Measurements from ENCODE around the gene NRN1L.

The NRN1L gene

DNA sequence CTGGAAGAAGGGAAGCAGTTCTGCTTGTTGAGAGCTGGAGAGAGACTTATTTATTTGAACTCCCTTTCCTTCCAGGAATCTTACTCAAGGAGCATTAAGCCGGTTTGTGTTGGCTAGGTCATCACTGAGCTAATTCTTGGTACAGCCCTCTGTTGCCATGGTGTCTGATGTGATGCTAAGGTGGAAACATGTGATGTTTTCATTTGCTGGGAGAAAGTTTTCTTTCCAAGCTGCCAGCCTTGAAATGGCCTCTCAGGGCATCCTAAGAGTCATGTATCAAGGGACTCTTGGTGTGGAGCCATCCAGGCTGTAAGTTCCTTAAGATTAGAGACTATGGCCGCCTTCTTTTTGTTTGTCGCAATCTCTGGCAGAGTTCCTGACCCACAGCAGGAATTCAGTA lies 12.5 kb downstream of the NRN1L start:
- H3K4me1 Mint-ChIP-seq = peaks cover 40% of the 10 kb centered on the region
- no peaks in the 10 kb centered on the region for H3K36me3 Mint-ChIP-seq (ENCODE audit: low read depth)
- no peaks in the 10 kb centered on the region for H3K27me3 Mint-ChIP-seq (ENCODE audit: low read depth)
- peak overlapping the region in 2 of 3 experiments; percentile 2 to 5 for H3K27ac Mint-ChIP-seq
- peak overlapping the region in 1 of 3 experiments; percentile 19 for H3K4me3 Mint-ChIP-seq
- no peaks in the 10 kb centered on the region for H3K9me3 Mint-ChIP-seq
- TF ChIP-seq, protein P1, sequence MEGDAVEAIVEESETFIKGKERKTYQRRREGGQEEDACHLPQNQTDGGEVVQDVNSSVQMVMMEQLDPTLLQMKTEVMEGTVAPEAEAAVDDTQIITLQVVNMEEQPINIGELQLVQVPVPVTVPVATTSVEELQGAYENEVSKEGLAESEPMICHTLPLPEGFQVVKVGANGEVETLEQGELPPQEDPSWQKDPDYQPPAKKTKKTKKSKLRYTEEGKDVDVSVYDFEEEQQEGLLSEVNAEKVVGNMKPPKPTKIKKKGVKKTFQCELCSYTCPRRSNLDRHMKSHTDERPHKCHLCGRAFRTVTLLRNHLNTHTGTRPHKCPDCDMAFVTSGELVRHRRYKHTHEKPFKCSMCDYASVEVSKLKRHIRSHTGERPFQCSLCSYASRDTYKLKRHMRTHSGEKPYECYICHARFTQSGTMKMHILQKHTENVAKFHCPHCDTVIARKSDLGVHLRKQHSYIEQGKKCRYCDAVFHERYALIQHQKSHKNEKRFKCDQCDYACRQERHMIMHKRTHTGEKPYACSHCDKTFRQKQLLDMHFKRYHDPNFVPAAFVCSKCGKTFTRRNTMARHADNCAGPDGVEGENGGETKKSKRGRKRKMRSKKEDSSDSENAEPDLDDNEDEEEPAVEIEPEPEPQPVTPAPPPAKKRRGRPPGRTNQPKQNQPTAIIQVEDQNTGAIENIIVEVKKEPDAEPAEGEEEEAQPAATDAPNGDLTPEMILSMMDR (IDR thresholded peaks at IDR 0.05; ENCODE audit: unreplicated experiment in 3 of 3) = no peak

DNA sequence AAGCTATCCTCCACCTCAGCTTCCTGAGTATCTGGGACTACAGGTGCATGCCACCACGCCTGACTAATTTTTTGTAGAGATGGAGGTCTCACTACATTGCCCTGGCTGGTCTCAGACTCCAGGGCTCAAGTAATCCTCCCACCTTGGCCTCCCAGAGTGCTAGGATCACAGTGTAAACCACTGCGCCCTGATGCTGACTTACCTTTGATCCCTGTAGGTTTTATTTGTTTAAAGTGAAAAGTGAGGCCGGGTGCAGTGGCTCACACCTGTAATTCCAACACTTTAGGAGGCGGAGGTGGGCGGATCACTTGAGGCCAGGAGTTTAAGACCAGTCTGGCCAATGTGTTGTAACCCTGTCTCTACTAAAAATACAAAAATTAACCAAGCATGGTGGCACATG lies 17.0 kb downstream of the NRN1L start:
- Mint-ChIP-seq H3K36me3 (ENCODE audit: low read depth) (peaks cover 9% of the 10 kb centered on the region), H3K4me1 (peaks cover 22% of the 10 kb centered on the region), H3K27me3 (ENCODE audit: low read depth) (no peaks in the 10 kb centered on the region), H3K27ac (no peak overlapping the region), H3K9me3 (no peaks in the 10 kb centered on the region), H3K4me3 (no peak overlapping the region)
- TF ChIP-seq, protein P1 (IDR thresholded peaks at IDR 0.05; ENCODE audit: unreplicated experiment in 3 of 3) = no peak

DNA sequence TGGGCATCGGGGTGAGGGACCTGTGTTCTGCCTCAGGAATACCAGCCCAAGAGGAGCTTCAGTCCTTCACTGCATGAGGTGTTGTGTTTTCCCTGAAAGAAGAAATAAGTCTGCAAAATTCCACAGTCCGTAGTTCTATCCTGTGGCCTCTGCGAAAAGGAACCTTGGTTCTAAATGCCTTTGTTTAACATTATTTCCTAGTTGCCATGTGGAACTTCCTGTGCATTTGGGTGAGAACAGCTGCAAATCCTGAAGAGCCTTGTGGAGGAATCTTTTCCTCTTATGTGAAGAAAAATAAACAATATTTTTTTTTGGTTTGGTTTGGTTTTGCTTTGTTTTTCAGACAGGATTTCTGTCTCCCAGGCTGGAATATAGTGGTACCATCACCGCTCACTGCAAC lies 18.1 kb downstream of the NRN1L start:
- peak overlapping the region in 1 of 3 experiments; percentile 40 for H3K27ac Mint-ChIP-seq
- H3K27me3 Mint-ChIP-seq (ENCODE audit: low read depth) = no peaks in the 10 kb centered on the region
- peaks cover 17% of the 10 kb centered on the region for H3K4me1 Mint-ChIP-seq
- TF ChIP-seq, protein P1 (IDR thresholded peaks at IDR 0.05; ENCODE audit: unreplicated experiment in 3 of 3) = no peak
- H3K36me3 Mint-ChIP-seq (ENCODE audit: low read depth) = peaks cover 9% of the 10 kb centered on the region
- H3K4me3 Mint-ChIP-seq = no peak overlapping the region
- H3K9me3 Mint-ChIP-seq = no peaks in the 10 kb centered on the region

DNA sequence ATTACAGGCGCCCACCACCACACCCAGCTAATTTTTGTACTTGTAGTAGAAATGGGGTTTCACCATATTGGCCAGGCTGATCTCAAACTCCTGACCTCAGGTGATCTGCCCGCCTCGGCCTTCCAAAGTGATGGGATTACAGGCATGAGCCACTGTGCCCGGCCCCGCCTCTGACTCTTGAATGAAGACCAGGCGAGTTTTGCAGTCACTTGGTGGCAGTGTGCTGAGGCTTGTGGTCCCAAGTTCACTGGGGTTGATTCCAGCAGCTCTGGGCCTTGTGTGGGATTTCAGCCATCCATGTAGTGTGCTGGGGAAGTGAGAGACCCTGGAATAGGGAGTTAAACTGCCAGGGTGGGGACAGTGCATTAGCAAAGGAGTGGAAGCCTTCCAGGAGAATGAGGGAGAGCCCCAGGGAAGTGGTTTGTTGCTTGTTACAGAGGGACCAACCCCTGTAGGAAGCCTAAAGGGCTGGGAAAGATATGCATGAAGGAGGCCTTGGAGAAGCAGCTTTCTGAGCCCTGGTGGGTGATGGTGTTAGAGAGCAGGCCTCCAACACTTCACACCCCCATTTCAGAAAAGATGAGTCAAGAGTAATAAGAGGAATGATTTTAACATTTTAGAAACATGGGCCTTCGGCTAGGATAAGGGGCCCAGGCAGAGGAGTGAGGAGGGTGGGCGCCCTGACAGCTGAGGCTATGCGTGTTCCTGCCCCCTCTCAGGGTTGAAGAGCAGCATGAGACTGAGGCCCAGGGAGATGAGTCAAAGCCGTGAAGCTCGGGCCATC lies 22.9 kb downstream of the NRN1L start:
- TF ChIP-seq, protein P1 (IDR thresholded peaks at IDR 0.05; ENCODE audit: unreplicated experiment in 3 of 3) = no peak
- Mint-ChIP-seq H3K36me3 (ENCODE audit: low read depth) (peaks cover 32% of the 10 kb centered on the region), H3K27ac (no peak overlapping the region), H3K27me3 (ENCODE audit: low read depth) (no peaks in the 10 kb centered on the region), H3K4me3 (no peak overlapping the region), H3K4me1 (peaks cover 4% of the 10 kb centered on the region), H3K9me3 (no peaks in the 10 kb centered on the region)

DNA sequence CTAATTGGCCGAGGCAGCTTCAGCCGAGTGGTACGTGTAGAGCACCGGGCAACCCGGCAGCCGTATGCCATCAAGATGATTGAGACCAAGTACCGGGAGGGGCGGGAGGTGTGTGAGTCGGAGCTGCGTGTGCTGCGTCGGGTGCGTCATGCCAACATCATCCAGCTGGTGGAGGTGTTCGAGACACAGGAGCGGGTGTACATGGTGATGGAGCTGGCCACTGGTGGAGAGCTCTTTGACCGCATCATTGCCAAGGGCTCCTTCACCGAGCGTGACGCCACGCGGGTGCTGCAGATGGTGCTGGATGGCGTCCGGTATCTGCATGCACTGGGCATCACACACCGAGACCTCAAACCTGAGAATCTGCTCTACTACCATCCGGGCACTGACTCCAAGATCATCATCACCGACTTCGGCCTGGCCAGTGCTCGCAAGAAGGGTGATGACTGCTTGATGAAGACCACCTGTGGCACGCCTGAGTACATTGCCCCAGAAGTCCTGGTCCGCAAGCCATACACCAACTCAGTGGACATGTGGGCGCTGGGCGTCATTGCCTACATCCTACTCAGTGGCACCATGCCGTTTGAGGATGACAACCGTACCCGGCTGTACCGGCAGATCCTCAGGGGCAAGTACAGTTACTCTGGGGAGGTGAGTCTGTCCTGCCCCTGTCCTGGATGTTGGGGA lies 24.5 kb downstream of the NRN1L start:
- no peaks in the 10 kb centered on the region for H3K27me3 Mint-ChIP-seq (ENCODE audit: low read depth)

More for the DNA sequence above, 24.5 kb downstream of the NRN1L start:
- Mint-ChIP-seq H3K4me3 (no peak overlapping the region), H3K4me1 (peaks cover 4% of the 10 kb centered on the region), H3K9me3 (no peaks in the 10 kb centered on the region), H3K27ac (no peak overlapping the region), H3K36me3 (ENCODE audit: low read depth) (peaks cover 33% of the 10 kb centered on the region)
- TF ChIP-seq, protein P1 (IDR thresholded peaks at IDR 0.05; ENCODE audit: unreplicated experiment in 3 of 3) = no peak
